Measurements from ENCODE around the gene COL18A1.

The COL18A1 gene

GRCh38 chr21:45410865-45411809, 6.2 kb downstream of the COL18A1 start:
- peak; percentile 75 to 90 (median 75) for DNase-seq
- ChIA-PET CTCF (no interaction called here), POLR2A (no interaction called here)
- Histone ChIP-seq H3K4me3 (ENCODE audit: control insufficient read depth in 1 of 7, extremely low read depth in 1 of 7, insufficient read depth in 4 of 7, low read depth in 2 of 7, low read length in 6 of 7) (no peak overlapping the region), H3K27ac (ENCODE audit: insufficient read depth in 1 of 2, low read depth in 1 of 2, low read length in 2 of 2, poor library complexity in 1 of 2, severe bottlenecking in 2 of 2) (peak overlapping the region in 1 of 2 experiments; percentile 70), H3K36me3 (ENCODE audit: control insufficient read depth in 4 of 4, insufficient read depth in 4 of 4, low read length in 3 of 4) (no peaks in the 10 kb centered on the region), H3K4me1 (ENCODE audit: control extremely low read depth in 1 of 4, control insufficient read depth in 4 of 4, insufficient read depth in 4 of 4, low read length in 3 of 4) (peaks cover 0 to 4% (median 1%) of the 10 kb centered on the region in 4 experiments), H3K9me3 (ENCODE audit: control extremely low read depth in 1 of 5, control insufficient read depth in 4 of 5, insufficient read depth in 2 of 5, low read depth in 1 of 5, low read length in 4 of 5) (no peaks in the 10 kb centered on the region), H3K27me3 (replicated peaks in 2 of 5; ENCODE audit: control insufficient read depth in 4 of 5, insufficient read depth in 5 of 5, low read length in 4 of 5) (peaks cover 0 to 41% (median 15%) of the 10 kb centered on the region in 5 experiments)
- 88% methylated on average over 28 of the region's 31 CpGs for WGBS (ENCODE audit: insufficient coverage)

DNA sequence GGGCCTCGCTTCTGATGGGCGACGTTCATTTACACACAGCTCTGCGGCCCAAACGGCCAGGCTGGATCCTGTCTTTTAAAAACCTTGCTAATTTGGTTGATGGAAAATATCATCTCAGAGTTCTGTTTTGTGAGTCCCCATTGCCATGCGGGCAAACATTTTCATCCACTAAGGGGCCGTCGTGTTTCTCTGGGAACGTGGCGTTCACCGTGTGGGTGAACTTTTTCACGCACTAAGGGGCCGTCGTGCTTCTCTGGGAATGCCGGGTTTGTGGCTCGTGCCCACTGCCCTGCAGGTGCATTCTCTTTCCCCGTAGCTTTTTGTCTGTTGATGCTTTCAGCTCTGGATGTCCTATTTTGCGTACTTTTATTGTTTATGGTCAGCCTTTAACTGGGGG, 6.8 kb downstream of the COL18A1 start:
- CTCF ChIA-PET: interaction anchor here (0.6 kb wide), 1 partner anchor 234 kb away, joined by 3 read pairs; no protein-coding TSS in a partner anchor
- DNase-seq: no peak
- 82% methylated on average over 10 of the region's 18 CpGs for WGBS (ENCODE audit: insufficient coverage)
- H3K4me3 ChIP-seq (ENCODE audit: control insufficient read depth in 1 of 7, extremely low read depth in 1 of 7, insufficient read depth in 4 of 7, low read depth in 2 of 7, low read length in 6 of 7): no peak overlapping the region
- H3K27ac ChIP-seq (ENCODE audit: insufficient read depth in 1 of 2, low read depth in 1 of 2, low read length in 2 of 2, poor library complexity in 1 of 2, severe bottlenecking in 2 of 2): no peak overlapping the region
- POLR2A ChIA-PET: no interaction called here
- no peaks in the 10 kb centered on the region for H3K36me3 ChIP-seq (ENCODE audit: control insufficient read depth in 4 of 4, insufficient read depth in 4 of 4, low read length in 3 of 4)
- no peaks in the 10 kb centered on the region for H3K9me3 ChIP-seq (ENCODE audit: control extremely low read depth in 1 of 5, control insufficient read depth in 4 of 5, insufficient read depth in 2 of 5, low read depth in 1 of 5, low read length in 4 of 5)
- no peaks in the 10 kb centered on the region for H3K4me1 ChIP-seq (ENCODE audit: control extremely low read depth in 1 of 4, control insufficient read depth in 4 of 4, insufficient read depth in 4 of 4, low read length in 3 of 4)
- peaks cover 0 to 35% (median 11%) of the 10 kb centered on the region in 5 experiments for H3K27me3 ChIP-seq (replicated peaks in 2 of 5; ENCODE audit: control insufficient read depth in 4 of 5, insufficient read depth in 5 of 5, low read length in 4 of 5)

DNA sequence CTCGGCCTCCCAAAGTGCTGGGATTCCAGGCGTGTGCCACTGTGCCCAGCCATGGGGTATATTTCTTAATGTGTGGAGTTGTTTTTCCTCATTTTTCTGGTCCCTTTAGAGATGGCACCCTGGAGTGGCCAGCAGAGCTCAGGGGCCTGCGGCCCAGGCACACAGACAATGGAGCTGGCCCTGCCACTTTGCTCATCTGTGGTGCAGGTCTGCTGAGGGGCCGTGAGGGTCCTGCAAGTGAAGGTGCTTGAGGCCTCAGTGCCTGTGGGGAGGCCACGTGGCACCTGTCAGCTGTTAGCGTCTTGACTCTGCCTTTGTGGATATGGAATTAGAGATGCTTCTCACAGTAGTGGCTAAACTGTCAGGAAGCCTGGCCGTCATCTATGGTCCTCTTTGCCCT, 7.5 kb downstream of the COL18A1 start:
- no peak overlapping the region for H3K4me3 ChIP-seq (ENCODE audit: control insufficient read depth in 1 of 7, extremely low read depth in 1 of 7, insufficient read depth in 4 of 7, low read depth in 2 of 7, low read length in 6 of 7)

GRCh38 chr21:45412909-45413611, 8.1 kb downstream of the COL18A1 start:
- Histone ChIP-seq H3K36me3 (ENCODE audit: control insufficient read depth in 4 of 4, insufficient read depth in 4 of 4, low read length in 3 of 4) (no peaks in the 10 kb centered on the region), H3K4me1 (ENCODE audit: control extremely low read depth in 1 of 4, control insufficient read depth in 4 of 4, insufficient read depth in 4 of 4, low read length in 3 of 4) (no peaks in the 10 kb centered on the region), H3K27ac (ENCODE audit: insufficient read depth in 1 of 2, low read depth in 1 of 2, low read length in 2 of 2, poor library complexity in 1 of 2, severe bottlenecking in 2 of 2) (no peak overlapping the region), H3K4me3 (ENCODE audit: control insufficient read depth in 1 of 7, extremely low read depth in 1 of 7, insufficient read depth in 4 of 7, low read depth in 2 of 7, low read length in 6 of 7) (no peak overlapping the region), H3K27me3 (replicated peaks in 2 of 5; ENCODE audit: control insufficient read depth in 4 of 5, insufficient read depth in 5 of 5, low read length in 4 of 5) (peaks cover 0 to 22% (median 3%) of the 10 kb centered on the region in 5 experiments), H3K9me3 (ENCODE audit: control extremely low read depth in 1 of 5, control insufficient read depth in 4 of 5, insufficient read depth in 2 of 5, low read depth in 1 of 5, low read length in 4 of 5) (no peaks in the 10 kb centered on the region)
- CTCF ChIA-PET: no interaction called here
- POLR2A ChIA-PET: no interaction called here
- WGBS (ENCODE audit: insufficient coverage): 84% methylated on average over 26 of the region's 27 CpGs
- DNase-seq: no peak

More for the DNA sequence above, 7.5 kb downstream of the COL18A1 start:
- POLR2A ChIA-PET: no interaction called here
- no peak overlapping the region for H3K27ac ChIP-seq (ENCODE audit: insufficient read depth in 1 of 2, low read depth in 1 of 2, low read length in 2 of 2, poor library complexity in 1 of 2, severe bottlenecking in 2 of 2)
- 90% methylated on average over 5 of the region's 7 CpGs for WGBS (ENCODE audit: insufficient coverage)
- CTCF ChIA-PET: interaction anchor here (0.6 kb wide), 1 partner anchor 233 kb away, joined by 3 read pairs; no protein-coding TSS in a partner anchor
- no peaks in the 10 kb centered on the region for H3K36me3 ChIP-seq (ENCODE audit: control insufficient read depth in 4 of 4, insufficient read depth in 4 of 4, low read length in 3 of 4)
- no peaks in the 10 kb centered on the region for H3K9me3 ChIP-seq (ENCODE audit: control extremely low read depth in 1 of 5, control insufficient read depth in 4 of 5, insufficient read depth in 2 of 5, low read depth in 1 of 5, low read length in 4 of 5)
- DNase-seq: no peak
- H3K4me1 ChIP-seq (ENCODE audit: control extremely low read depth in 1 of 4, control insufficient read depth in 4 of 4, insufficient read depth in 4 of 4, low read length in 3 of 4): no peaks in the 10 kb centered on the region
- H3K27me3 ChIP-seq (replicated peaks in 2 of 5; ENCODE audit: control insufficient read depth in 4 of 5, insufficient read depth in 5 of 5, low read length in 4 of 5): peaks cover 0 to 28% (median 7%) of the 10 kb centered on the region in 5 experiments

GRCh38 chr21:45413922-45414321, 9.0 kb downstream of the COL18A1 start:
- POLR2A ChIA-PET: no interaction called here
- H3K4me3 ChIP-seq (ENCODE audit: control insufficient read depth in 1 of 7, extremely low read depth in 1 of 7, insufficient read depth in 4 of 7, low read depth in 2 of 7, low read length in 6 of 7): no peak overlapping the region
- 90% methylated on average over 6 of the region's 7 CpGs for WGBS (ENCODE audit: insufficient coverage)

GRCh38 chr21:45414396-45415187, 9.6 kb downstream of the COL18A1 start:
- DNase-seq: no peak
- Histone ChIP-seq H3K27me3 (replicated peaks in 2 of 5; ENCODE audit: control insufficient read depth in 4 of 5, insufficient read depth in 5 of 5, low read length in 4 of 5) (peaks cover 0 to 14% (median 0%) of the 10 kb centered on the region in 5 experiments), H3K27ac (ENCODE audit: insufficient read depth in 1 of 2, low read depth in 1 of 2, low read length in 2 of 2, poor library complexity in 1 of 2, severe bottlenecking in 2 of 2) (no peak overlapping the region), H3K4me1 (ENCODE audit: control extremely low read depth in 1 of 4, control insufficient read depth in 4 of 4, insufficient read depth in 4 of 4, low read length in 3 of 4) (no peaks in the 10 kb centered on the region), H3K36me3 (ENCODE audit: control insufficient read depth in 4 of 4, insufficient read depth in 4 of 4, low read length in 3 of 4) (no peaks in the 10 kb centered on the region), H3K4me3 (ENCODE audit: control insufficient read depth in 1 of 7, extremely low read depth in 1 of 7, insufficient read depth in 4 of 7, low read depth in 2 of 7, low read length in 6 of 7) (no peak overlapping the region), H3K9me3 (ENCODE audit: control extremely low read depth in 1 of 5, control insufficient read depth in 4 of 5, insufficient read depth in 2 of 5, low read depth in 1 of 5, low read length in 4 of 5) (no peaks in the 10 kb centered on the region)
- WGBS (ENCODE audit: insufficient coverage): 94% methylated on average over 22 of the region's 25 CpGs
- CTCF ChIA-PET: no interaction called here
- POLR2A ChIA-PET: no interaction called here

More at GRCh38 chr21:45413922-45414321, 9.0 kb downstream of the COL18A1 start:
- CTCF ChIA-PET: no interaction called here
- no peak for DNase-seq
- H3K36me3 ChIP-seq (ENCODE audit: control insufficient read depth in 4 of 4, insufficient read depth in 4 of 4, low read length in 3 of 4): no peaks in the 10 kb centered on the region
- H3K9me3 ChIP-seq (ENCODE audit: control extremely low read depth in 1 of 5, control insufficient read depth in 4 of 5, insufficient read depth in 2 of 5, low read depth in 1 of 5, low read length in 4 of 5): no peaks in the 10 kb centered on the region
- H3K27ac ChIP-seq (ENCODE audit: insufficient read depth in 1 of 2, low read depth in 1 of 2, low read length in 2 of 2, poor library complexity in 1 of 2, severe bottlenecking in 2 of 2): no peak overlapping the region
- H3K4me1 ChIP-seq (ENCODE audit: control extremely low read depth in 1 of 4, control insufficient read depth in 4 of 4, insufficient read depth in 4 of 4, low read length in 3 of 4): no peaks in the 10 kb centered on the region
- H3K27me3 ChIP-seq (replicated peaks in 2 of 5; ENCODE audit: control insufficient read depth in 4 of 5, insufficient read depth in 5 of 5, low read length in 4 of 5): peaks cover 0 to 16% (median 2%) of the 10 kb centered on the region in 5 experiments

Data from common myeloid progenitor, CD34-positive (primary cell).